GM12878 (cell line): ENCODE measurements around the gene CTIF. TPM values are rescaled to one million over a fixed set of nuclear protein-coding genes. Genes with fewer than 3 reads are reported as not detected.

Experiments
- ATAC-seq: fragments of 200-7000 bp; cut with Tn5 transposase; 3 replicates; pipeline ENCODE4 v1.9.1; 2020; ENCODE audit warnings: mild to moderate bottlenecking, moderate library complexity
- BruUV-seq: library from RNA; stranded (reverse); fragments of 400-500 nt; replicated peaks from 2 replicates; lab custom pipeline; 2021; lab: Mats Ljungman, UMichigan
- CTCF ChIA-PET: fragments of 300-600 bp; sonication (Branson Sonifier 250); formaldehyde crosslinking; extraction: SDS; loops from one replicate; lab custom pipeline; 2021; ENCODE audit warnings: inconsistent platforms; lab: Yijun Ruan, JAX
- POLR2A ChIA-PET: fragments of 350-600 bp; formaldehyde crosslinking; extraction: SDS; loops from one replicate; lab custom pipeline; 2021; ENCODE audit warnings: inconsistent platforms; lab: Charles Lee
- RAD21 ChIA-PET: fragments of 300-600 bp; sonication (Branson Sonifier 250); formaldehyde crosslinking; loops from one replicate; lab custom pipeline; 2023; ENCODE audit warnings: antibody characterized with exemption; ENCODE audit not compliant: unreplicated experiment; lab: Charles Lee
- SMC1A ChIA-PET: fragments of 300-600 bp; sonication (Branson Sonifier 250); formaldehyde crosslinking; loops from one replicate; lab custom pipeline; 2023; ENCODE audit not compliant: unreplicated experiment, uncharacterized antibody; lab: Charles Lee
- DNase-seq: peaks from one replicate; pipeline ENCODE4 v3.0.0-alpha.2; 2011; ENCODE audit warnings: low read depth, low spot score
- FAIRE-seq: peaks from 3 replicates; lab custom pipeline; 2011; peaks lifted over from hg19 to GRCh38; lab: Jason Lieb, UNC
- H2AFZ ChIP-seq: 2 replicates; pipeline ENCODE4 v1.6.0; 2011; ENCODE audit warnings: low read depth, low read length, control low read depth; ENCODE audit not compliant: control insufficient read depth
- H3K27ac ChIP-seq: 2 replicates; pipeline ENCODE4 v1.5.1; 2011; ENCODE audit warnings: control low read depth; ENCODE audit not compliant: control insufficient read depth, insufficient read depth
- H3K27me3 ChIP-seq, 2 experiments: replicated peaks in 1 of 2; 2 replicates each; pipeline versions ENCODE4 v1.6.0 to v1.6.1; 2011; ENCODE audit warnings: low read length in 1 of 2; ENCODE audit not compliant: control insufficient read depth in 2 of 2, insufficient read depth in 2 of 2
- H3K36me3 ChIP-seq, 2 experiments: 2 replicates each; pipeline ENCODE4 v1.5.1; 2011; ENCODE audit warnings: low read length in 1 of 2; ENCODE audit not compliant: control insufficient read depth in 2 of 2, insufficient read depth in 2 of 2
- H3K4me1 ChIP-seq: 2 replicates; pipeline ENCODE4 v1.6.1; 2011; ENCODE audit warnings: mild to moderate bottlenecking, low read length, moderate library complexity, mixed read lengths; ENCODE audit not compliant: control insufficient read depth, insufficient read depth
- H3K4me2 ChIP-seq: 2 replicates; pipeline ENCODE4 v1.6.0; 2011; ENCODE audit warnings: control low read depth; ENCODE audit not compliant: control insufficient read depth, insufficient read depth
- H3K4me3 ChIP-seq: fragments of 200-600 bp; sonication (generic); 2 replicates; pipeline ENCODE4 v1.5.1; 2016
- H3K79me2 ChIP-seq: 2 replicates; pipeline ENCODE4 v1.6.0; 2011; ENCODE audit warnings: low read length; ENCODE audit not compliant: control insufficient read depth, insufficient read depth
- H3K9ac ChIP-seq: 2 replicates; pipeline ENCODE4 v1.8.0; 2011; ENCODE audit warnings: low read length, control low read depth, mixed read lengths; ENCODE audit not compliant: control insufficient read depth, insufficient read depth
- H3K9me3 ChIP-seq: replicated peaks from 3 replicates; pipeline ENCODE4 v1.5.1; 2011; ENCODE audit warnings: mild to moderate bottlenecking, low read length; ENCODE audit not compliant: control insufficient read depth, insufficient read depth
- H4K20me1 ChIP-seq: 2 replicates; pipeline ENCODE4 v1.6.0; 2011; ENCODE audit not compliant: control insufficient read depth, insufficient read depth
- ATF7 ChIP-seq: fragments of 450-650 bp; IDR thresholded peaks from 2 replicates; pipeline ENCODE4 v1.6.1; 2016; ENCODE audit warnings: low read depth, mild to moderate bottlenecking
- CBFB ChIP-seq: IDR thresholded peaks from 2 replicates; pipeline ENCODE4 v1.6.1; 2016; ENCODE audit warnings: antibody characterized with exemption, low read depth
- EED ChIP-seq: sonication (generic); IDR thresholded peaks from 2 replicates; pipeline ENCODE4 v1.6.1; 2016; ENCODE audit warnings: antibody characterized with exemption, low read depth
- EZH2 ChIP-seq: IDR thresholded peaks from 2 replicates; pipeline ENCODE4 v1.6.1; 2012; ENCODE audit warnings: low read depth, mild to moderate bottlenecking, control low read depth, inconsistent platforms, low read length, borderline replicate concordance; ENCODE audit not compliant: control insufficient read depth
- LARP7 ChIP-seq: fragments of 450-650 bp; IDR thresholded peaks from 2 replicates; pipeline ENCODE4 v1.6.1; 2017; ENCODE audit warnings: mild to moderate bottlenecking
- NFYB ChIP-seq: IDR thresholded peaks from 2 replicates; pipeline ENCODE4 v1.6.1; 2011; ENCODE audit warnings: low read depth, mild to moderate bottlenecking, low read length, improper control_type of control experiment, moderate library complexity; ENCODE audit not compliant: insufficient read depth
- RAD51 ChIP-seq: fragments of 450-650 bp; IDR thresholded peaks from 2 replicates; pipeline ENCODE4 v1.6.1; 2016; ENCODE audit warnings: moderate library complexity, mild to moderate bottlenecking, inconsistent platforms
- RBBP5 ChIP-seq: fragments of 200-600 bp; sonication (generic); conservative IDR thresholded peaks from 2 replicates; pipeline ENCODE4 v1.6.1; 2016
- RELA ChIP-seq: fragments of 450-650 bp; IDR thresholded peaks from 2 replicates; pipeline ENCODE4 v1.8.0; 2014; ENCODE audit warnings: borderline replicate concordance; ENCODE audit not compliant: partially characterized antibody
- TARDBP ChIP-seq: IDR thresholded peaks from 2 replicates; pipeline ENCODE4 v1.6.1; 2016; ENCODE audit warnings: borderline replicate concordance
- TBL1XR1 ChIP-seq: IDR thresholded peaks from 2 replicates; pipeline ENCODE4 v1.6.1; 2012; ENCODE audit warnings: low read depth, low read length, improper control_type of control experiment
- TCF12 ChIP-seq: IDR thresholded peaks from 2 replicates; pipeline ENCODE4 v1.6.1; 2011; ENCODE audit warnings: low read depth, mild to moderate bottlenecking, low read length
- ZNF384 ChIP-seq: IDR thresholded peaks from 2 replicates; pipeline ENCODE4 v1.6.1; 2012; ENCODE audit warnings: low read depth, mild to moderate bottlenecking, low read length, improper control_type of control experiment, borderline replicate concordance
- ZNF622 ChIP-seq: fragments of 450-650 bp; IDR thresholded peaks from 2 replicates; pipeline ENCODE4 v1.6.1; 2017; ENCODE audit warnings: mild to moderate bottlenecking, inconsistent platforms
- WGBS: methylation state at CpG from one replicate; pipeline ENCODE4 v1.1.6; 2016; ENCODE audit warnings: low lambda C conversion rate; ENCODE audit not compliant: insufficient replicate concordance, insufficient coverage; ENCODE audit errors: missing lambda C conversion rate; 5-methylcytosine and 5-hydroxymethylcytosine counted together
- in situ Hi-C: fragments of 300-500 bp; cut with MboI; formaldehyde crosslinking; loops from 9 replicates; pipeline ENCODE4 v1.14.3; 2018; ENCODE audit warnings: mixed read lengths
- intact Hi-C: fragments of 100-400 bp; cut with micrococcal nuclease; formaldehyde crosslinking; loops from one replicate; pipeline ENCODE4 v1.14.2; 2022; ENCODE audit not compliant: unreplicated experiment
- polyA plus RNA-seq, 11 experiments: library from polyadenylated mRNA; depleted of rRNA in 4 of 11; unstranded in 6 of 11; stranded (reverse) in 5 of 11; fragments of >200 nt; fragmentation: Nextera tagmentation in 4 of 11; fragmentation: Illumina TruSeq in 1 of 11; extraction: Ambion mirVana in 4 of 11; extraction: Trizol in 1 of 11; gene quantifications; 1 replicate in 1 of 11; 2 replicates in 10 of 11; pipeline versions ENCODE4 v1.2.1 to v1.2.3, GENCODE V29; 2011 to 2016; ENCODE audit warnings: inconsistent platforms in 2 of 11, missing spikeins in 2 of 11, low read depth in 1 of 11
- total RNA-seq, 4 experiments: library from RNA; depleted of rRNA in 3 of 4; stranded (reverse); fragments of >200 nt in 3 of 4; fragmentation: Illumina TruSeq in 1 of 4; extraction: Trizol in 1 of 4; gene quantifications; 2 replicates each; pipeline versions ENCODE4 v1.2.1 to v1.2.3, GENCODE V29; 2013 to 2021
- TF ChIP-seq, protein P1 (sequence below): fragments of 450-650 bp; conservative IDR thresholded peaks from 2 replicates; pipeline ENCODE4 v1.6.1; 2017; ENCODE audit warnings: mild to moderate bottlenecking, moderate library complexity
- TF ChIP-seq, protein P2 (sequence below): IDR thresholded peaks from 2 replicates; pipeline ENCODE4 v1.6.1; 2011; ENCODE audit warnings: low read depth, low read length, improper control_type of control experiment, borderline replicate concordance

CTIF gene
- total and polyA plus RNA-seq, 10 of the 15 experiments (the other 5 are each of a cell fraction or from before 2014, with no cell fraction given) = 0.06 to 11.6 (median 2.5) TPM

DNA sequence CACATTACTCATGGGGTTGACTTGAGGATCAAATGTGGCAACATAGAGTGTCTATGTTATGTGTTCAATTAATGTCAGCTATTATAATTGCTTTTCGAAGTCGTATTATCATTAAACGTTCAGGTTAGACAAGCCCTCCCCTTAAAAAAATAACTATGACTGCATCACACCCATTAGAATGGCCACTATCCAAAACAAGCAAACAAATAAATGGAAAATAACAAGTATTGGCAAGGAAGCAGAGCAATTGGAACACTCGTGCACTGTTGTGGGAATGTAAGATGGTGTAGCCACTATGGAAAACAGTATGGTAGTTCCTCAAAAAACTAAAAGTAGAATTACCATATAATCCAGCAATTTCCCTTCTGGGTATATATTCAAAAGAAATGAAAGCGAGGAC, 10.0 kb upstream of the CTIF start:
- ChIA-PET POLR2A (no interaction called here), RAD21 (no interaction called here), SMC1A (no interaction called here), CTCF (no interaction called here)
- Histone ChIP-seq H3K36me3 (no peaks in the 10 kb centered on the region), H3K27me3 (peaks cover 0 to 3% of the 10 kb centered on the region in 2 experiments; a peak in 2 of 4 replicates), H4K20me1 (no peaks in the 10 kb centered on the region), H3K79me2 (no peaks in the 10 kb centered on the region), H3K4me3 (no peak overlapping the region), H3K4me1 (no peaks in the 10 kb centered on the region), H3K9me3 (no peaks in the 10 kb centered on the region; the same call in 2 of the 3 replicates), H3K27ac (no peak overlapping the region), H3K4me2 (no peak overlapping the region), H3K9ac (no peak overlapping the region), H2AFZ (no peak overlapping the region)
- 46% methylated on average over 5 of the region's 5 CpGs for WGBS
- no peak for DNase-seq
- intact Hi-C loops (no loop called here), in situ Hi-C loops (no loop called here)
- no peak for ATAC-seq
- FAIRE-seq = no peak
- BruUV-seq = no TSS peak
- TF ChIP-seq RBBP5 (no peak), TARDBP (no peak)
- TF ChIP-seq, protein P1, sequence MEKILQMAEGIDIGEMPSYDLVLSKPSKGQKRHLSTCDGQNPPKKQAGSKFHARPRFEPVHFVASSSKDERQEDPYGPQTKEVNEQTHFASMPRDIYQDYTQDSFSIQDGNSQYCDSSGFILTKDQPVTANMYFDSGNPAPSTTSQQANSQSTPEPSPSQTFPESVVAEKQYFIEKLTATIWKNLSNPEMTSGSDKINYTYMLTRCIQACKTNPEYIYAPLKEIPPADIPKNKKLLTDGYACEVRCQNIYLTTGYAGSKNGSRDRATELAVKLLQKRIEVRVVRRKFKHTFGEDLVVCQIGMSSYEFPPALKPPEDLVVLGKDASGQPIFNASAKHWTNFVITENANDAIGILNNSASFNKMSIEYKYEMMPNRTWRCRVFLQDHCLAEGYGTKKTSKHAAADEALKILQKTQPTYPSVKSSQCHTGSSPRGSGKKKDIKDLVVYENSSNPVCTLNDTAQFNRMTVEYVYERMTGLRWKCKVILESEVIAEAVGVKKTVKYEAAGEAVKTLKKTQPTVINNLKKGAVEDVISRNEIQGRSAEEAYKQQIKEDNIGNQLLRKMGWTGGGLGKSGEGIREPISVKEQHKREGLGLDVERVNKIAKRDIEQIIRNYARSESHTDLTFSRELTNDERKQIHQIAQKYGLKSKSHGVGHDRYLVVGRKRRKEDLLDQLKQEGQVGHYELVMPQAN = no peak

DNA sequence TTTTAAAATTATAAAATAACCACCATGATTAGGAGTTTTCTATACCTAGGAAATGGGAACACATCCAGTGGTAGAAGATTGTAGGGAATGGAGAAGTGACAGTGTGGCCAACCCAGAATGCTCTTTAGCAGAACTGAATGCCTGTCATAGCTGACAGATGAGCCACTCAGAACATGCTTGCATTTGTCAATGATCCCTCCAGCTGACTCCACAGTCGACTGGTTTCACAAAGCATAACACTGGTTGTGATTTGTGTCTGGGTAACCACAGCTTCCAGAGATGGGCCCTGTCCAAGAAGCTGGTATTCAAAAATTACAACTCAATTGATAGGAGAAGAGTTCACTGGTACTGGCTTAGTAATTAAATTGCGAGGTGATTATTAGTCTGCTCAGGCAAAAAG, 9.0 kb upstream of the CTIF start:
- CTCF ChIA-PET = interaction anchor here (0.7 kb wide), 1 partner anchor 87 kb away, joined by 3 read pairs; no protein-coding TSS in a partner anchor
- DNase-seq = no peak
- Histone ChIP-seq H4K20me1 (no peaks in the 10 kb centered on the region), H3K4me1 (no peaks in the 10 kb centered on the region), H3K36me3 (no peaks in the 10 kb centered on the region), H3K27me3 (peaks cover 0 to 3% of the 10 kb centered on the region in 2 experiments; a peak in 2 of 4 replicates), H3K9ac (no peak overlapping the region), H3K79me2 (no peaks in the 10 kb centered on the region), H3K4me2 (no peak overlapping the region), H3K27ac (no peak overlapping the region), H3K9me3 (no peaks in the 10 kb centered on the region; the same call in 2 of the 3 replicates), H2AFZ (no peak overlapping the region), H3K4me3 (no peak overlapping the region)
- FAIRE-seq = no peak
- POLR2A ChIA-PET = no interaction called here
- SMC1A ChIA-PET = no interaction called here
- in situ Hi-C loops (no loop called here), intact Hi-C loops (no loop called here)
- RAD21 ChIA-PET = no interaction called here
- no peak for ATAC-seq
- no TSS peak for BruUV-seq
- WGBS = 23% methylated on average over 2 of the region's 2 CpGs
- TF ChIP-seq EED = no peak
- no peak for TF ChIP-seq RELA
- TF ChIP-seq, protein P2, sequence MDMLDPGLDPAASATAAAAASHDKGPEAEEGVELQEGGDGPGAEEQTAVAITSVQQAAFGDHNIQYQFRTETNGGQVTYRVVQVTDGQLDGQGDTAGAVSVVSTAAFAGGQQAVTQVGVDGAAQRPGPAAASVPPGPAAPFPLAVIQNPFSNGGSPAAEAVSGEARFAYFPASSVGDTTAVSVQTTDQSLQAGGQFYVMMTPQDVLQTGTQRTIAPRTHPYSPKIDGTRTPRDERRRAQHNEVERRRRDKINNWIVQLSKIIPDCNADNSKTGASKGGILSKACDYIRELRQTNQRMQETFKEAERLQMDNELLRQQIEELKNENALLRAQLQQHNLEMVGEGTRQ = no peak
- TF ChIP-seq EZH2 = no peak
- TF ChIP-seq ZNF622 = no peak
- no peak for TF ChIP-seq LARP7
- no peak for TF ChIP-seq TBL1XR1
- no peak for TF ChIP-seq RAD51
- TF ChIP-seq ATF7 = no peak
- no peak for TF ChIP-seq TCF12
- no peak for TF ChIP-seq CBFB
- TF ChIP-seq NFYB = no peak
- no peak for TF ChIP-seq ZNF384
